Myocyte (in vitro differentiated cells): ENCODE results near the gene SMPDL3B. TPM values are rescaled to one million over a fixed set of nuclear protein-coding genes. Genes with fewer than 3 reads are reported as not detected.
"Not testable (repeated sequence)": the region's sequence is repeated elsewhere in the genome, so short reads cannot be mapped to it uniquely, and the experiment has no call there.

Source experiments
- DNase-seq: peaks from one replicate; pipeline ENCODE4 v3.0.0-alpha.2; 2012; ENCODE audit warnings: low read depth
- total RNA-seq: library from RNA; depleted of rRNA; stranded (reverse); fragments of >200 nt; gene quantifications from 2 replicates; pipeline ENCODE4 v1.2.3, GENCODE V29; 2014

SMPDL3B gene
- total RNA-seq, 1 donor from 2014 or later = not detected

- DNase-seq = peak; percentile 55
Observed at GRCh38 chr1:27967884-27968466, 33.2 kb downstream of the SMPDL3B start.

GRCh38 chr1:27968692-27969091, 33.9 kb downstream of the SMPDL3B start:
- peak; percentile 93 for DNase-seq

- DNase-seq = peak; percentile 91
Observed at GRCh38 chr1:27970401-27970800, 35.6 kb downstream of the SMPDL3B start.

- DNase-seq = peak; percentile 60
Observed at GRCh38 chr1:27971674-27972073, 36.9 kb downstream of the SMPDL3B start.

- no peak for DNase-seq
Observed at GRCh38 chr1:27972141-27972540, 37.3 kb downstream of the SMPDL3B start.

GRCh38 chr1:27973771-27974416, 39.1 kb downstream of the SMPDL3B start:
- DNase-seq = peak; percentile 89

GRCh38 chr1:27974417-27974781, 39.6 kb downstream of the SMPDL3B start:
- DNase-seq = no peak

GRCh38 chr1:27979151-27979858, 44.5 kb downstream of the SMPDL3B start:
- DNase-seq = peak; percentile 66

GRCh38 chr1:27979859-27980201, 45.0 kb downstream of the SMPDL3B start:
- no peak for DNase-seq

- no peak for DNase-seq
Observed at GRCh38 chr1:27980216-27980845, 45.5 kb downstream of the SMPDL3B start.

- DNase-seq = no peak
Observed at GRCh38 chr1:27981145-27981544, 46.3 kb downstream of the SMPDL3B start.

GRCh38 chr1:27990920-27991537, 56.2 kb downstream of the SMPDL3B start:
- DNase-seq = no peak

- no peak for DNase-seq
Observed at GRCh38 chr1:27992276-27992675, 57.5 kb downstream of the SMPDL3B start.

- DNase-seq = no peak
Observed at GRCh38 chr1:27993241-27993640, 58.4 kb downstream of the SMPDL3B start.

GRCh38 chr1:27994060-27994459, 59.3 kb downstream of the SMPDL3B start:
- peak; percentile 66 for DNase-seq

- not testable (repeated sequence) for DNase-seq
Observed at GRCh38 chr1:27994526-27994925, 59.7 kb downstream of the SMPDL3B start.

GRCh38 chr1:27999055-27999454, 64.3 kb downstream of the SMPDL3B start:
- DNase-seq = no peak

GRCh38 chr1:28002600-28002999, 67.8 kb downstream of the SMPDL3B start:
- DNase-seq = no peak

- not testable (repeated sequence) for DNase-seq
Observed at GRCh38 chr1:28003117-28003516, 68.3 kb downstream of the SMPDL3B start.
